ENCODE results near the gene SEC23B. TPM values are rescaled to one million over a fixed set of nuclear protein-coding genes. Genes with fewer than 3 reads are reported as not detected.
A peak's percentile ranks its signal among the peaks of the same experiment; 100 is the strongest.

SEC23B gene
- total RNA-seq, 1 experiment from 2014 or later = 85.8 TPM

DNA sequence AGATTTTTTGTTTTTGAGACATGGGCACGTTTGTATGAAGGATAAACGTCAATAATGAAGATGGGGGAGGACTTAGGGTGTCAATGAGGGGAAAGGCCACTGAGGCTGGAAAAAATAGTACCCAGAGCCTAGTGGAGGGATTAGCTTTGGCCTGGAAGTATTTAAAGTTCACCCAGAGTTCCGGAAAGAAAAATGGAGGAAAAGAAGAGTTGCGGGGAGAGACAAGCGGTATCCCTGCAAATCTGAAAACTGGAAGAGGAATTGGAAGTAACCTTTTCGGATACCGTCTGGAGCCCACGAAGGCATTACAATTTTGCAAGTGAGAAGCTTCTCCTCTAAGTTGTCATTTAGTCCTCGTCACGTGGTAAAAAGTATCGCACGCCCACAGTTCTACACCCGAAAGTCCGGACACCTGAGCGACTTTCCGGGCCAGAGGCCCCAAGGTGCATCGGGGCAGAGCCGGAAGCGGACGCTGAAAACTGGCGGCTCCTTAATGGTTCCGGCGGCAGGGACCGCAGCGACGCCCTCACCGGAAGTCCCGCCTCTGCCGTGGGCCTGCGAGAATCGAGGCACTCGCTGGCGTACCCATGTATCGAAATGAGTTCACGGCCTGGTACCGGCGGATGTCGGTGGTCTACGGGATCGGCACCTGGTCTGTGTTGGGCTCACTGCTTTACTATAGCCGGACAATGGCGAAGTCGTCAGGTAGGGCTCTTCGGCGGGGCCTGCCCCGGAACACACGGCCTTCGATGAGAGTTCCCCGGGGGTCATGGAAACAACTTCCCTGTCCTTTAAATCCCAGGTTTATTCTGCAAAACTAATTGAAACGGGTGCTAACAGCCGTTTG is 59.4 kb downstream of the SEC23B start, which contains the start of gene SMIM26:
SMIM26 (plus strand) TSS at position 541 of the 847 bp plus-strand sequence; CDS start at position 588, 47 bp downstream.
- Histone ChIP-seq H3K9me2 (ENCODE audit: insufficient read depth) (no peaks in the 10 kb centered on the region), H3K27ac (ENCODE audit: low read depth, low read length) (peak within 1 kb of the TSS; percentile 73), H3K4me1 (ENCODE audit: control insufficient read depth in 1 of 2, insufficient read depth in 2 of 2, low read length in 2 of 2) (peaks cover 0 to 4% of the 10 kb centered on the region in 2 experiments; a peak in 2 of 4 replicates), H2AFZ (ENCODE audit: low read depth, low read length, poor library complexity, severe bottlenecking) (peak within 1 kb of the TSS; percentile 55), H3K27me3 (ENCODE audit: insufficient read depth, low read length) (no peaks in the 10 kb centered on the region), H3K79me2 (ENCODE audit: insufficient read depth, low read length) (peaks cover 21% of the 10 kb centered on the region), H4K20me1 (ENCODE audit: insufficient read depth) (no peaks in the 10 kb centered on the region), H3K9me3 (ENCODE audit: control insufficient read depth in 1 of 2, insufficient read depth in 1 of 2, low read depth in 1 of 2, low read length in 2 of 2) (no peaks in the 10 kb centered on the region), H3K36me3 (ENCODE audit: control insufficient read depth in 1 of 2, insufficient read depth in 2 of 2, low read length in 2 of 2) (peaks cover 6 to 8% of the 10 kb centered on the region in 2 experiments; a peak in 3 of 4 replicates), H3K4me3 (replicated peaks in 1 of 2; ENCODE audit: low read depth in 1 of 2, low read length in 2 of 2) (peak within 1 kb of the TSS; percentile 71 to 97), H3K9ac (ENCODE audit: low read length) (peak within 1 kb of the TSS; percentile 82), H3K4me2 (ENCODE audit: low read length) (peak within 1 kb of the TSS; percentile 73)
- BruUV-seq (replicated peaks) = TSS peak; percentile 96
- intact Hi-C loops (cut with micrococcal nuclease) = loop anchor here (5.0 kb wide), 1 partner anchor 60 kb away; the partner anchor contains the start of gene SEC23B
- peak; percentile 99 for ATAC-seq
- POLR2A ChIA-PET = interaction anchor here (0.7 to 1.6 kb wide), 5 partner anchors 12 to 60 kb away, joined by 3 to 9 read pairs (median 3); partner anchors contain the start of gene SEC23B
- CTCF ChIA-PET = interaction anchor here (1.2 kb wide), 1 partner anchor 59 kb away, joined by 3 read pairs; the partner anchor contains the start of gene SEC23B
- RAD21 ChIA-PET (ENCODE audit: low non-redundant PET in 1 of 2, low total read pairs in 2 of 2, uncharacterized antibody in 2 of 2, unreplicated experiment in 2 of 2) = no interaction called here
- DNase-seq (ENCODE audit: low read depth, low spot score) = peak; percentile 85
- peak; percentile 58 for TF ChIP-seq POLR2A (IDR thresholded peaks at IDR 0.05; ENCODE audit: borderline replicate concordance, extremely low read depth, insufficient read depth, insufficient read length)
- peak; percentile 76 for TF ChIP-seq ELF1 (IDR thresholded peaks at IDR 0.05; ENCODE audit: borderline replicate concordance, low read depth)
- 0 out of 2 replicates have a peak, but pooled peaks have one; percentile 31 for TF ChIP-seq SRF (IDR thresholded peaks at IDR 0.05; ENCODE audit: low read depth)
- TF ChIP-seq EGR1 (IDR thresholded peaks at IDR 0.05; ENCODE audit: low read depth) = peak; percentile 55
- TF ChIP-seq, protein P1, sequence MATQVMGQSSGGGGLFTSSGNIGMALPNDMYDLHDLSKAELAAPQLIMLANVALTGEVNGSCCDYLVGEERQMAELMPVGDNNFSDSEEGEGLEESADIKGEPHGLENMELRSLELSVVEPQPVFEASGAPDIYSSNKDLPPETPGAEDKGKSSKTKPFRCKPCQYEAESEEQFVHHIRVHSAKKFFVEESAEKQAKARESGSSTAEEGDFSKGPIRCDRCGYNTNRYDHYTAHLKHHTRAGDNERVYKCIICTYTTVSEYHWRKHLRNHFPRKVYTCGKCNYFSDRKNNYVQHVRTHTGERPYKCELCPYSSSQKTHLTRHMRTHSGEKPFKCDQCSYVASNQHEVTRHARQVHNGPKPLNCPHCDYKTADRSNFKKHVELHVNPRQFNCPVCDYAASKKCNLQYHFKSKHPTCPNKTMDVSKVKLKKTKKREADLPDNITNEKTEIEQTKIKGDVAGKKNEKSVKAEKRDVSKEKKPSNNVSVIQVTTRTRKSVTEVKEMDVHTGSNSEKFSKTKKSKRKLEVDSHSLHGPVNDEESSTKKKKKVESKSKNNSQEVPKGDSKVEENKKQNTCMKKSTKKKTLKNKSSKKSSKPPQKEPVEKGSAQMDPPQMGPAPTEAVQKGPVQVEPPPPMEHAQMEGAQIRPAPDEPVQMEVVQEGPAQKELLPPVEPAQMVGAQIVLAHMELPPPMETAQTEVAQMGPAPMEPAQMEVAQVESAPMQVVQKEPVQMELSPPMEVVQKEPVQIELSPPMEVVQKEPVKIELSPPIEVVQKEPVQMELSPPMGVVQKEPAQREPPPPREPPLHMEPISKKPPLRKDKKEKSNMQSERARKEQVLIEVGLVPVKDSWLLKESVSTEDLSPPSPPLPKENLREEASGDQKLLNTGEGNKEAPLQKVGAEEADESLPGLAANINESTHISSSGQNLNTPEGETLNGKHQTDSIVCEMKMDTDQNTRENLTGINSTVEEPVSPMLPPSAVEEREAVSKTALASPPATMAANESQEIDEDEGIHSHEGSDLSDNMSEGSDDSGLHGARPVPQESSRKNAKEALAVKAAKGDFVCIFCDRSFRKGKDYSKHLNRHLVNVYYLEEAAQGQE (IDR thresholded peaks at IDR 0.05; ENCODE audit: low read depth) = no peak
- TF ChIP-seq EZH2 (IDR thresholded peaks at IDR 0.05) = no peak
- TF ChIP-seq ZFX (IDR thresholded peaks at IDR 0.05) = peak; percentile 93
- TF ChIP-seq EZH2phosphoT487 (IDR thresholded peaks at IDR 0.05; ENCODE audit: borderline replicate concordance) = no peak
- TF ChIP-seq, protein P2, sequence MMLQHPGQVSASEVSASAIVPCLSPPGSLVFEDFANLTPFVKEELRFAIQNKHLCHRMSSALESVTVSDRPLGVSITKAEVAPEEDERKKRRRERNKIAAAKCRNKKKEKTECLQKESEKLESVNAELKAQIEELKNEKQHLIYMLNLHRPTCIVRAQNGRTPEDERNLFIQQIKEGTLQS (IDR thresholded peaks at IDR 0.05) = no peak
- TF ChIP-seq RAD21 (IDR thresholded peaks at IDR 0.05; ENCODE audit: low read depth) = no peak
- TF ChIP-seq SIN3A (IDR thresholded peaks at IDR 0.05; ENCODE audit: low read depth) = peak; percentile 82; the same call in 1 of the 2 replicates
- TF ChIP-seq YY1 (IDR thresholded peaks at IDR 0.05; ENCODE audit: extremely low read depth, insufficient replicate concordance, low read depth, low read length) = peak; percentile 79
- TF ChIP-seq SP1 (IDR thresholded peaks at IDR 0.05; ENCODE audit: low read depth) = peak; percentile 35; the same call in 1 of the 2 replicates
- TF ChIP-seq POLR2AphosphoS5 (IDR thresholded peaks at IDR 0.05; ENCODE audit: low read depth, low read length) = peak; percentile 81; the same call in 1 of the 2 replicates
- no peak for TF ChIP-seq CEBPB (IDR thresholded peaks at IDR 0.05; ENCODE audit: low read depth)
- TF ChIP-seq TCF7L2 (IDR thresholded peaks at IDR 0.05; ENCODE audit: borderline replicate concordance, extremely low read depth, insufficient read depth, insufficient read length) = peak; percentile 71
- no peak for TF ChIP-seq ZBTB33 (IDR thresholded peaks at IDR 0.05; ENCODE audit: extremely low read depth, insufficient replicate concordance, low read length)
- TF ChIP-seq MAX (IDR thresholded peaks at IDR 0.05) = peak; percentile 92
